H1 (cell line): ENCODE data around the gene SRSF3. TPM values are rescaled to one million over a fixed set of nuclear protein-coding genes. Genes with fewer than 3 reads are reported as not detected.

Experiments
- BACH1 ChIP-seq: IDR thresholded peaks from 2 replicates; pipeline ENCODE4 v1.6.1; 2012; ENCODE audit warnings: low read length, improper control_type of control experiment
- CHD1 ChIP-seq: IDR thresholded peaks from 2 replicates; pipeline ENCODE4 v1.6.1; 2012; ENCODE audit warnings: low read depth, low read length, improper control_type of control experiment
- CHD7 ChIP-seq: fragments of 300-600 bp; sonication (generic); IDR thresholded peaks from 2 replicates; pipeline ENCODE4 v1.7.1; 2012; ENCODE audit warnings: low read length, moderate library complexity, mild to moderate bottlenecking, inconsistent platforms; ENCODE audit not compliant: insufficient replicate concordance
- CTBP2 ChIP-seq: IDR thresholded peaks from 2 replicates; pipeline ENCODE4 v1.7.0; 2011; ENCODE audit warnings: borderline replicate concordance, mild to moderate bottlenecking, moderate library complexity, mixed read lengths, low read length; ENCODE audit not compliant: insufficient read depth, insufficient read length
- EZH2 ChIP-seq: fragments of 200-600 bp; sonication (generic); IDR thresholded peaks from 2 replicates; pipeline ENCODE4 v1.7.1; 2012; ENCODE audit warnings: low read depth, mild to moderate bottlenecking, moderate library complexity, low read length, inconsistent platforms; ENCODE audit not compliant: severe bottlenecking
- NRF1 ChIP-seq: IDR thresholded peaks from 2 replicates; pipeline ENCODE4 v1.6.1; 2011; ENCODE audit warnings: mild to moderate bottlenecking, low read depth, low read length, improper control_type of control experiment
- POLR2AphosphoS5 ChIP-seq: IDR thresholded peaks from 2 replicates; pipeline ENCODE4 v1.6.1; 2011; ENCODE audit warnings: low read depth, low read length
- SRF ChIP-seq: IDR thresholded peaks from 2 replicates; pipeline ENCODE4 v1.6.1; 2011; ENCODE audit warnings: mild to moderate bottlenecking, low read depth, low read length, moderate library complexity
- SUZ12 ChIP-seq: fragments of 200-600 bp; sonication (generic); IDR thresholded peaks from 2 replicates; pipeline ENCODE4 v1.6.1; 2012; ENCODE audit warnings: mild to moderate bottlenecking, inconsistent platforms, low read length, moderate library complexity, mixed read lengths
- polyA plus RNA-seq, 7 experiments: library from polyadenylated mRNA; depleted of rRNA in 3 of 7; stranded (reverse) in 5 of 7; unstranded in 2 of 7; fragments of >200 nt in 5 of 7; fragments of 200-250 nt in 2 of 7; gene quantifications; 1 replicate in 5 of 7; 2 replicates in 1 of 7; 4 replicates in 1 of 7; pipeline versions ENCODE4 v1.2.1 to v1.2.3, GENCODE V29; 2011 to 2013; ENCODE audit warnings: missing spikeins in 2 of 7, mixed read lengths in 2 of 7
- total RNA-seq: library from RNA; stranded (reverse); fragmentation: NEBNext Ultra II Directional; extraction: Animal tissue kit (Norgen Biotek cat#: 25700); gene quantifications from 2 replicates; pipeline ENCODE4 v1.2.1, GENCODE V29; 2021

Gene SRSF3
- total and polyA plus RNA-seq, 2 of the 8 experiments (the other 6 are each of a cell fraction or from before 2014, with no cell fraction given): 471 to 689 TPM

GRCh38 chr6:36651659-36652379 is 57.7 kb downstream of the SRSF3 start (continued):
- TF ChIP-seq CHD7 (no peak), SUZ12 (no peak), NRF1 (no peak), CHD1 (no peak), POLR2AphosphoS5 (no peak), SRF (no peak), CTBP2 (no peak), EZH2 (no peak), BACH1 (no peak)
